IPS-11a (cell line): ENCODE measurements around the gene HNRNPUL1.
"Not testable (repeated sequence)": the region's sequence is repeated elsewhere in the genome, so short reads cannot be mapped to it uniquely, and the experiment has no call there.

Experiments used
- H3K4me3 ChIP-seq: one replicate; pipeline ENCODE4 v1.5.1; 2013; ENCODE audit warnings: low read depth, low read length, control low read depth

The HNRNPUL1 gene

DNA sequence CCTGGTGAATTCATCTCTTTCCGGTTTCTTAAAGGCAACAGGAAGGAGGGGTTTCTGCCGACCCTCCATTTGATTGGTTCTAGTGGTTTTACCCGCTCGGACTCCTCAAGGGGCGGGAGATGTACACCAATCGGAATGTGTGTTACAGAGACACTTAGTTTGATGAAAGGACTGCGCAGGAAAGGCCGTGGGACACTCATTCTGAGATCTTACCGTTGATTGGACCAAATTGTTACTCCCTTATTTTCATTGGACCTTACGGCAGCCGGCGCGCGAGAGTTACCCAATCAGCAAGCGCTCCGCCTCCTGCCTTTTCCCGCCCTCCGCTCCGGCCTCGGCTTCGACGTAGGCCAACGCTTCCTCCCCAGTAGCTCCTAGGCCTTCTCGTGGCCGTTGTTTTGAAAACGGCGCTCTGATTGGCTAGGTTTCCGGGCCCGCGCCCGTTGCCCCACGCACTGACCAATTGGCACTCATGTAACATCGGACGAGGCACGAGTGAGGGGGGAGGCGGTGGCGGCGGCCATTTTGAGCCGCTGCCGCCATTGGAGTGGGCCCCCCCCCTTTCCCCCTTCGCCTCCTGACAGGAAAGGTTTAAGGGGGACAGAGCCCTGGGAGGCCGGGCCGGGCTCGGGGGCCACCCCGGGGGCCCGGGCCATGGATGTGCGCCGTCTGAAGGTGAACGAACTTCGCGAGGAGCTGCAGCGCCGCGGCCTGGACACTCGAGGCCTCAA, at the start of gene HNRNPUL1:
HNRNPUL1 (plus strand) TSS at position 523 of the 731 bp plus-strand sequence; CDS start at position 655, 132 bp downstream.
- H3K4me3 ChIP-seq: peak within 1 kb of the TSS; percentile 96

DNA sequence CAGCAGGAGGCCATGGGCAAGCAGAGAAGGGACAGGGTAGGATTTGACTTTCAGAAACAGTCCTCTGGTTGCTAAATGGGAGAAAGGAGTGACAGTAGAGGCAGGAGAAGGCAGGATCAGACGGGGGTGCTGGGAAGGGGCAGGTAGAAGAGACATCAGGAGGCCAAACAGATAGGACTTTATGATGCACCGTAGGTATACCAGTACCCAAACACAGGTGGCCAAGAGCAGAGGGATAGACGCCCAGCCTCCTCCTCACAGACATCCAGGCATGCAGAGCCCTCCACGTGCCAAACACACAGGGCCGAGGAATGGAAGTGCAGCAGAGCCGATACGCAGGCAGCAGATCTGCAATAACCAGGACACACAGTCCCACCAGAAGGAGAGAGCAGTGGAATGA, 46.4 kb upstream of the HNRNPUL1 start:
- no peak overlapping the region for H3K4me3 ChIP-seq

DNA sequence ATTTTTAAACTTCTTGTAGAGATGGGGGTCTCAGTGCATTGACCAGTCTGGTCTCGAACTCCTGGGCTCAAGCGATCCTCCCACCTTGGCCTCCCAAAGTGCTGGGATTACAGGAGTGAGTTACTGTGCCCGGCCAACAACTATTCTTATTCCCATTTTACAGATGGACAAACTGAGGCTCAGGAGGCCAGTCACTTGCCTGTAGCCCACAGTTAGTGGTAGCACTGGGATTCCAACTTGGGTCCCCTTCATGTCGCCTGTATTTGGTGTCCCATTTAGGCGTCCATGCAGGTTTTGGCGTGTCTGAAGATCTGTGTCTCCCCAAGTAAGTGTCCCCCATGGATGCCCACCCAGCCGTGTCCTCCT, 45.9 kb upstream of the HNRNPUL1 start:
- H3K4me3 ChIP-seq: no peak overlapping the region

DNA sequence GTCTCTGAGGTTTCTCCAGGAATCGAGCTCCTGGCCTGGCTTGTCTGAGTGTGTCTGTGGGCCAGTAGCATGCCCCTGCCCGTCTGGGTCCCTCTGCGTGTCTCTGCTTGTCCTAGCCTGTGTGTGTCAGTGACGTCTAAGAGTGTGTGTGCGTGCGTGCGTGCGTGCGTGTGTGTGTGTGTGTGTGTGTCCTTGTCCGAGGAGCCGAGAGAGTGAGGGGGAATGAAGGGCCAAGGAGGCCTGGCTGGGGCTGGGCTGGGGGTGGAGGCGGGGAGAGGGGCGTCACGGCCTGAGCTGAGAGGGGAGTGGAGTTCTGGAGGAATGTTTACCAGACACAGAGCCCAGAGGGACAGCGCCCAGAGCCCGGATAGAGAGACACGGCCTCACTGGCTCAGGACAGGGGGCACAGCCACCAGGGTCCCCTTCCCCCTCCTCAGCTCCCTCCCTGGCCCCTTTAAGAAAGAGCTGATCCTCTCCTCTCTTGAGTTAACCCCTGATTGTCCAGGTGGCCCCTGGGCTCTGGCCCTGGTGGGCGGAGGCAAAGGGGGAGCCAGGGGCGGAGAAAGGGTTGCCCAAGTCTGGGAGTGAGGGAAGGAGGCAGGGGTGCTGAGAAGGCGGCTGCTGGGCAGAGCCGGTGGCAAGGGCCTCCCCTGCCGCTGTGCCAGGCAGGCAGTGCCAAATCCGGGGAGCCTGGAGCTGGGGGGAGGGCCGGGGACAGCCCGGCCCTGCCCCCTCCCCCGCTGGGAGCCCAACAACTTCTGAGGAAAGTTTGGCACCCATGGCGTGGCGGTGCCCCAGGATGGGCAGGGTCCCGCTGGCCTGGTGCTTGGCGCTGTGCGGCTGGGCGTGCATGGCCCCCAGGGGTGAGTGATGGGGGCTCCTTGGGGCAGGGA, 45.3 kb upstream of the HNRNPUL1 start, which contains the start of gene AXL:
AXL (plus strand) TSS at position 609 of the 893 bp plus-strand sequence; CDS start at position 779, 170 bp downstream.
- peak within 1 kb of the TSS; percentile 44 for H3K4me3 ChIP-seq

DNA sequence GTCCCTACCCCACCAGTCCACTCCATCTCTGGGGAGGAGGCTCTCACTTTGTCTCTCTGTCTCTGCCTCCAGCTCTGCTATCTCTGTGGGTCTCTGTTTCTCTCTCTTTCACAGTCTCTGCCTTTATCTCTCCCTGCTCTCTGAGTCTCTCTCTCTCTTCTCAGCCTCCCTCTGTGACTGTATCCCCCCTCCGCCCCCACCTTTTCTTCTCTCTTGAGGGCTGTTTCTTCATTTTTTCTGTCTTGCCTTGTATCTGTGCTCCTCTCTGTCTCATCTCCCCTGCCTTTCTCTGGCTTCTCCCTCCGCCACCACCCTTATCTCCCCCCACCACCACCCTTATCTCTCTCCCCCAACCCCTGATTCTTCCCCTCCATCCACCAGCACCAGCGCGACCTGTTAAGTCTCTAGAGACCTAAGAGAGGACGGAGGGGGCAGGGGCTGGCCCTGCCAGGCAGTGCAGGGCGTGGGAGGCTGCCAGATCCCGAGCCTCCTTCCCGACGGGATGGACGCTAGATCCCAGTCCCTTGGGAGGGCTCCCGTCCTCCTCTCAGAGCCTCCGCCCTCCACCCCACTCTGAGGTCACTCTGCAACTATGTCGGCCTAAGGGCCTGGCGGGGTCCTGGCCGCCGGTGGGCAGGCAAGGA, 44.1 kb upstream of the HNRNPUL1 start:
- H3K4me3 ChIP-seq: peak overlapping the region; percentile 44

DNA sequence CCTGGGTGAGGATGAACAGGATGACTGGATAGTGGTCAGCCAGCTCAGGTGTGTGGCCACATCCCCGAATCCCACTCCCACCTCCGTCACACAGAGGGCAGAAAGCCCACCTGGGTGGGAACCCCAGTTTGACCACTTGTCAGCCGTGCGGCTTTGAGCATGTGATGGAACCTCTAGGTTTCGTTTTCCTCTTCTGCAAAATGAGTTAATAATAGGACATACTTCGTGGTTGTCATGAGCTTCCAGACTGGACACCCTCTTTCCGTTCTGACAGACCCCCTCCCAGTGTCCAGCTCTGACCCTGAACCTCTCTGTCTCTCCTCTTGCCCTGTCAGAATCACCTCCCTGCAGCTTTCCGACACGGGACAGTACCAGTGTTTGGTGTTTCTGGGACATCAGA, 43.4 kb upstream of the HNRNPUL1 start:
- H3K4me3 ChIP-seq: no peak overlapping the region

DNA sequence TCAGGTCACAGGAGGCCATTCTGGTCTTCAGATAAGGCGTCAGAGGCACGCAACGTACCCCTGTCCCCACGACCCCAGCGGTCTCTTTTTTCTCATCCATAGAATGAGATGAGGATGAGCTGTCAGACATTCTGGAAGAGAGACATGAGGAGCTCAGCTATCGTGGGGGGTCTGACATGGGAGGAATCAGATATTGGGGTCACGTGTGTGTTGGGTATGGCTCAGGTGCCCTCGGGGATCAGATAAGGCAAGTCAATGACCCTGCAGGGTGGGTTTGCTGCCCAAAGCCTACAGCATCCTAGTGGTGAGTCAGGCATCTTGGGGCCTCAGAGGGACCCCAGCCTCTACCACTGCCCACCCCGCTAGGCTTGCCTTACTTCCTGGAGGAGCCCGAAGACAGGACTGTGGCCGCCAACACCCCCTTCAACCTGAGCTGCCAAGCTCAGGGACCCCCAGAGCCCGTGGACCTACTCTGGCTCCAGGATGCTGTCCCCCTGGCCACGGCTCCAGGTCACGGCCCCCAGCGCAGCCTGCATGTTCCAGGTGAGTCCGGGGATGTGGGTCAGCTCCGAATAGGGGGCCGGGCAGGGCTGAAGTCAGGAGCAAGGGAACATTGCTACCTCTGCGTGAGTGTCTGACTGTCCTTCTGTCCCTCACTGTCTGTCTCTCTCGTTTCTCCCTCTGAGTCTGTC, 42.5 kb upstream of the HNRNPUL1 start:
- no peak overlapping the region for H3K4me3 ChIP-seq

DNA sequence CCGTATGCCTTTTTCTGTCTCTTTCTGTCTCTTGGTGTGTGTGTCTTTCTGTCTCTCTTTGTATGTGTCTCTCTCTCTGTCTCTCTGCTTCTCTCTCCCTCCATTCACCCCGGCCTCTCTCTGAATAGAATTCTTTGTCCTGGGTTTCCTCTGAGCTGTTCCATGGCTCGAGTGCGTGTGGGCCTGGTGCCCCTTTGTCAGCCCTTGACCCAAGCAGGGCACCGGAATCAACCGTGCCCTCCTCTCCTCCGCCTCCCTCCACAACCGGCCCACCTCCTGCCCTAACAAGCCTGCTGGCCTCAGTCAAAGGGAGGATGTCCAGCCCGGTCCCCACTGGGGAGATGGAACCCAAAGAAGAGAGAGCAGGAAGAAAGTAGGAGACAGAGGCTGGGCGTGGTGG, 41.9 kb upstream of the HNRNPUL1 start:
- H3K4me3 ChIP-seq: no peak overlapping the region

DNA sequence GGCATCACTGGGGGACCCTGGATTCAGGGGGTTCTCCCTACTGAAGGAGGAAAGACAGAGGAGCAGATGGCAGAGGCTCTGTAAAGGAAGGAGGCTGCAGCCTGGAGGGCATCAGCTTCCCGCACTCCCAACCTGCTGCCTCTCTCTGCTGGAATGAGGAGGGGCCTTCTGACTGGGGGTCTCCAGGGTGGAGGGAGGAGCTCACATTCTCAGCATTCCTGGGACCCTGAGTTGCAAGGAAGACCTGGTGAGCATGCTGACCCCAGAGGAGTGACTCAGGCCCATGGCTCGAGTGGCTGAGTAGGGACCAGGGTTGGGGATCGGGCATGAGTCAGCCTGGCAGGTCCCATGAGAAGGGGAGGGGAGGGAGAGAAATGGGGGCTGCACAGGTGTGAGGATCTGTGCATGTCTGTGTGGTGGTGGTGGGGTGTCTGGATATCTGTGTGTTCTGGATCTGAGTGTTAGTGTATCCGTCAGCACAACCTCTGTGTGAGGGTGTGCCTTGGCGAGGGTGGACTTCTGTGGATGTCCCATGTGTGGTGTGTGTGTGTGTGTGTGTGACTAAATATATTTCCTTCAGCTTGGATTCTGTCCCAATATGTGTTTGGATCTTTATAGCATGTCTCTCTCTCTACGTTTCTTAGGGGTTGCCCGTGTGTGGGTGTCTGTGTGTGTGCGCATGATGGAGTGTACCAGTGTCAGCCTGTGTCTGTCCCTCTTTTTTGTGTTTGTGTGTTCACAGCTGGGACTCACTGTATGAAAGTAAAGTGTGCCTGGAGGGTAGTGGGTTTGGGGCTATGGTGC, 40.5 kb upstream of the HNRNPUL1 start:
- H3K4me3 ChIP-seq: no peak overlapping the region

DNA sequence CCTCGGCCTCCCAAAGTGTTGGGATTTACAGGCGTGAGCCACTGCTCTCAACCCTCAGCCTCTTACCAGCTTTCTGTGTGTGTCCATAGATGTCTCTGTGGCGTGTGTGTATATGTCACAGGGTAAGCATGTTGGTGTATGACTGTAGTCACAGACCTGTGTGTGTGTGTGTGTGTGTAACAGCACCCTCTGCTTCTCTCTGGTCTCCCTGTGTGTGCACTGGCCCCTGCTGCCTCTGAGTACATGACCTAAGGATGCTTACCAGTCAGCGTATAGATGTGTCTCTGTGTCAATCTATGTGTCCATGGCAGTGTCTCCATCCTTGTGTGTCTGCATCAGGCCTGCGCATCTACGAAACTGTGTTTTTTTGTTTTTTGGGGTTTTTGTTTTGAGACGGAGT, 39.5 kb upstream of the HNRNPUL1 start:
- no peak overlapping the region for H3K4me3 ChIP-seq

DNA sequence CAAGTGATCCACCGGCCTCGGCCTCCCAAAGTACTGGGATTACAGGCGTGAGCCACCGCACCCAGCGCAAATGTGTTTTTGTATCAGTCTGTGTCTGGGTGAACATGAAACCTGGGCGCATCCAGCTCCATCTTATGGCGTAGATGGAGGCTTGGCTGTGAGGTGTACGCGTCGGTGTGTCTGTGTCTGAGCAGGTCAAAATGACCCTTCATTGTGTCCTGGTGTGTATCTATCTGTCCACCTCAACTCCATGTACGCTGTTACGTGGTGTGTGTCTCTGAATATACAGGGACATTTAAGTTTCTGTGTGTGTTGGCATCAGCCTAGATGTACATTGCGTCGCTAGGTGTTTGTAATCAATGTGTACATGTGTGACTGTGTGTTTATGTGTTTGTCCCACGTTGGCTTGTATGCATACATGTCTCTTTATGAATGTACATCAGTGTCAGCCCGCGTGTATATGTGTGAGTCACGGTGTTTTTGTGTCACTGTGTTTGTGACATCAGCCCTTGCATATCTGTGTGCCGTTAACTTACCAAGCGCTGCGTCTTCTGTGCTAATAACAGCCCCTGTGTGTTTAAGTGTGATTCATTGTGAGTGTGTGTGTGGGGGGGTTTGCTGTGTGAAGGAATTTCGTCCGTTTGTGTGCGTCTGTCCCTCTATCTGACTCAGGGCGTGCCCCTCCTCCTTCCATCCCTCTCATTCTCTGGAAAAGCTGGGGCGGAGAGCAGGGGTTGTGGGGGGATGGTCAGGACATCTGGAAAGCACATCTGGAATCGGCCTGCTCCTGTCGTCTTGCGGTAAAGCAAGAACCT, 38.7 kb upstream of the HNRNPUL1 start:
- peak overlapping the region; percentile 17 for H3K4me3 ChIP-seq

DNA sequence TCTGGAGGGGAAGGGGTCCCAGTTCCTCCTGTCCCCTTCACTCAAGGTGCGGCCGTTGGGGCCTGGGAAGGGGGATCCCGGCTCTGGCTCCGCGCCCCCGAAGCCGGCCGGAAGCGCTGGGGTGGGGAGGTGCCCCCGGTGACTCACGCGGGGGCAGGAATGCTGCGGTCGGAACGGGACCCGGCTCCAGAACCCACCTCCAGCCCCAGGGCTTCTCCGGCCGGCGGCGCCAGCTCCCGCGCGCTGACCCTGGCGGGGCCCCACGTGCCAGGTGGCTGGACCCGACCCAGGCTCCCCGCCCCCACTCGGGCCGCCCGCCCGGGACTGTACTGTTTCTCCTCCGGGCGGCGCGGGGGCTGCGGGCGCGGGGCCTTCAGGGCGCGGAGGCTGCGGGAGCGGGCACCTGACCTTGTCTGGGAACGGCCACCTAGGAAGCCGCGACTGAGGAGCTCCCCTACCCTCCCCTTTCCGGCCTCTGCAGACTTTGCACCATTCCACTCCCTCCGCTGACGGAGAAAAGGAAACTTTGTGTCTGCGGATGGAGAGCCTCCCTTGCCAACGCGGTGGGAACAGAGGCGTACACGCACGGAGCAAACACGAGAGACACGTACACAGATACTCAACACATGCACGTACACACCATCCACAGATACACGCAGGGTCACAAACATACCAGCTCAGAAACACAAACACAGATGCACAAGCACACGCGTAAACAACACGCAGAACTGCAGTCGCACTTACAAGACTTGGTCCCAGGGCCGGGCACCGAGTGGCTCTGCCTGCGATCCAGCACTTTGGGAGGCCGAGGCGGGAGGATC, 37.9 kb upstream of the HNRNPUL1 start:
- peak overlapping the region; percentile 34 for H3K4me3 ChIP-seq

DNA sequence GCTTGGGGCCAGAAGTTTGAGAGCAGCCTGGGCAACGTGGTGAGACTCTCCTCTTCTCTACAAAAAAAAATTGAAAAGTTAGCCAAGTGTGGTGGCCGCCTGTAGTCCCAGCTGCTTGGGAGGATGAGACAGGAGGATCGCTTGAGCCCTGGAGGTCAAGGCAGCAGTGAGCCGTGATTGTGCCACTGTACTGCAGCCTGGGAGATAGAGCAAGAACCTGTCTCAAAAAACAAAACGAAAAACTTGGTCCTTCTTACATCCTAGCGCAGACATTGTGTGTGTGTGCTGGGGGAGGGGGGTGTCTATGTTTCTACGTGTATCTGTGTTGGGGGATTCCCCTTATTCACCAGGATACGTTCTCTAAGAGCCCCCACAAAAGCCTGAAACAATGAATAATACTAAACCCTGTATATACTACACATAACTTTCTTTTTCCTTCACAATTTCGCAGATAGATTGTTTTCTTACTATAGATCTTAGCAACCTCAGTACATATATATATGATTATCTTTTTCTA, 37.2 kb upstream of the HNRNPUL1 start:
- H3K4me3 ChIP-seq: no peak overlapping the region

DNA sequence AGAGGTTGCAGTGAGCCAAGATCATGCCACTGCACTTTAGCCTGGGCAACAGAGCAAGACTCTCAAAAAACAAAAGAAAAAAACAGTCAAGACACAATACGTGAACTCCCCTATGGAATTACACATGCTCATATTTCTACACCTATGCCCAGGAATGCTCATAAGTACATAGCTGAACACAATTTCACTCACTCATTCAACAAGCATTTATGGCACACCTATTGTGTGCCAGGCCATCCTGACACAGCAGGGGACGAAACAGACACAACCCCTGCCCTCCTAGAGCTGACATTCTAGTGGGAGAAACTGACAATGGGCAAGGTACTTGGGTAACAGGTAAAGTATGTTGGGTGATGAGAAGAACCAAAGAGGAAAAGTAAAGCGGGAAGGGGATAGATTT, 35.7 kb upstream of the HNRNPUL1 start:
- H3K4me3 ChIP-seq: no peak overlapping the region

DNA sequence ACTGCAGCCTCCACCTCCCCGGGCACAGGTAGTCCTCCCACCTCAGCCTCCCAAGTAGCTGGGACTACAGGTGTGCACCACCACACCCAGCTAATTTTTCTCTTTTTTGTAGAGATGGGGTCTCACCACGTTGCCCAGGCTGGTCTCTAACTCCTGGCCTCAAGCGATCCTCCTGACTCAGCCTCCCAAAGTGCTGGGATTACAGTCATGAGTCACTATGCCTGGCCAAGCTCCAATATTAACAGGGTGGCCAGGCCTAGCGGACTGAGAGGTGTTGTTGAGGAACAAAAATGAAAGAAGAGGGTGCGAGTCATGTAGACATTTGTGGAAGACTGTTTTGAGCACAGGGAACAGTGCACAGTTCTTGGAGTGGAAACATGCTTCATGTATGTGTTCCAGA, 34.8 kb upstream of the HNRNPUL1 start:
- not testable (repeated sequence) for H3K4me3 ChIP-seq

DNA sequence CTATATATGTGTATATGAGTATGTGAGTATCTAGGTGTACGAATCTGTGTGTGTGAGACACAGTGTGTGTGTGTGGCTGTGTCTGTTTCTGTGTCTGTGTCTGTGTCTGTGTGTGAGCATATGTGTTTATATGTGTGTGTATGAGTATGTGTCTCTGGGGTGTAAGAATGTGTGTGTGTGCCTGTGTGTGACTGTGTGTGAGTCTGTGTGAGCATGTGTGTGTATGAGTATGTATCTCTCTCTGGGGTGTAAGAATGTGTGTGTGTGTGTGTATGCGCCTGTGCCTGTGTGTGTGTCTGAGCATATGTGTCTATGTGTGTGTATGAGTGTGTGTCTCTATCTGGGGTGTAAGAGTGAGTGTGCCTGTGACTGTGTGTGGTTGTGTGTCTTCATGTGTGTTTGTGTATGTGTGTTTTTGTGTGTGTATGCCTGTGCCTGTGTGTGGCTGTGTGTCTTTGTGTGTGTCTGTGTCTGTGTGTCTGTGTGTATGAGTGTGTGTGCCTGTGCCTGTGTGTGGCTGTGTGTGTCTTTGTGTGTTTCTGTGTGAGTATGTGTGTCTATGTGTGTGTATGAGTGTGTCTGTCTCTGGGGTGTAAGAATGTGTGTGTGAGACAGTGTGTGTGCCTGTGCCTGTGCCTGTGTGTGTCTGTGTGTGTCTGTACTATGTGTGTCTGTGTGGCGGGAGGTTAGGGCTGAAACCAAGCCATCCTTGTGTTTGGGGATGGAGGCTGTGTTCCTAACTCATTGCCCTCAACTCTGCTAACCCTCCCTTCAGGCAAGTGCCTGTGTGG, 33.9 kb upstream of the HNRNPUL1 start:
- H3K4me3 ChIP-seq: no peak overlapping the region

DNA sequence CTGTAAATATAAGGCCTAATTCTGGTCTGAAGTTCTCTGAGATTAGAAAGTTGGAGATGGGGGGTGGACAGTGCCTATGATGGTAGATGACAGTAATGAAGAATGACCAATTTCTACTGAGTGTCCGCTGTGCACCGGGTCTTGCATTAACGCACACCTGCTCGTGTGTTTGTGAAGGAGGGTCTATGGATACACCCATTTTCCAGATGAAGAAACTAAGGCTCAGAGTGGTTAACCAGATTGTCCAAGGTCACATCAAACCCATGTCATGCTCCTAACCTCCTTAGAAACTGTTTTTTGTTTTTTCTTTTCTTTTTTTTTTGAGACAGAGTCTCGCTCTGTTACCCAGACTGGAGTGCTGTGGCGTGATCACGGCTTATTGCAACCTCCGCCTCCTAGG, 31.5 kb upstream of the HNRNPUL1 start:
- H3K4me3 ChIP-seq: no peak overlapping the region
